Skeletal muscle satellite cell (primary cell): ENCODE results near the gene RSU1.

Experiments
- H3K27me3 ChIP-seq: 2 replicates; pipeline ENCODE4 v1.7.0; 2013; ENCODE audit warnings: low read length; ENCODE audit not compliant: control insufficient read depth, insufficient read depth
- H3K36me3 ChIP-seq: 2 replicates; pipeline ENCODE4 v1.7.0; 2013; ENCODE audit warnings: mild to moderate bottlenecking, control low read depth, low read length; ENCODE audit not compliant: insufficient read depth
- H3K4me1 ChIP-seq: 2 replicates; pipeline ENCODE4 v1.7.0; 2013; ENCODE audit warnings: low read length; ENCODE audit not compliant: control insufficient read depth, insufficient read depth
- H3K4me2 ChIP-seq: 2 replicates; pipeline ENCODE4 v1.7.0; 2013; ENCODE audit warnings: mild to moderate bottlenecking, low read length
- H3K4me3 ChIP-seq: 2 replicates; pipeline ENCODE4 v1.7.0; 2013; ENCODE audit warnings: low read length
- H3K9ac ChIP-seq: 2 replicates; pipeline ENCODE4 v1.7.0; 2013; ENCODE audit warnings: mild to moderate bottlenecking, low read depth, low read length, moderate library complexity
- H3K9me3 ChIP-seq: replicated peaks from 2 replicates; pipeline ENCODE4 v1.7.0; 2013; ENCODE audit warnings: mild to moderate bottlenecking, control low read depth, low read length

Gene RSU1

DNA sequence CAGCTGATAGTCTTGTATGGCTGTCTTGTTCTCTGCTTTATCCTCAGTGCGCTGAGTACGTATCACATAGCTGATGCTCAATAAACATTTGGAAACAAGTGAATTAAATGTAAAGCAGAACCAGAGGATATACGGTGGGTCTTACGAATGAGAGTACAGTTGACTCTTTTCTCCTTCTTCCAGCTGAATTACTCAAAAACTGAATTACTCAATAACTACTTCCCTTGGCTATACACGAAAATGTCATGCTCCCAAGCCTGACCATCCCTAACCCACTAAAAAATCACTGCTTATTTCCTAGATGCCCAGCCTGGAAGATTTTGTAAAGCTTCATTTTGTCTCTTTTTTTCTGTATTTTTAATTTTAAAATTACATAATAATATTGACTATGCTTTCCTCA lies 3.2 kb upstream of the RSU1 start:
- no peak overlapping the region for H3K4me3 ChIP-seq
- no peaks in the 10 kb centered on the region for H3K9me3 ChIP-seq

DNA sequence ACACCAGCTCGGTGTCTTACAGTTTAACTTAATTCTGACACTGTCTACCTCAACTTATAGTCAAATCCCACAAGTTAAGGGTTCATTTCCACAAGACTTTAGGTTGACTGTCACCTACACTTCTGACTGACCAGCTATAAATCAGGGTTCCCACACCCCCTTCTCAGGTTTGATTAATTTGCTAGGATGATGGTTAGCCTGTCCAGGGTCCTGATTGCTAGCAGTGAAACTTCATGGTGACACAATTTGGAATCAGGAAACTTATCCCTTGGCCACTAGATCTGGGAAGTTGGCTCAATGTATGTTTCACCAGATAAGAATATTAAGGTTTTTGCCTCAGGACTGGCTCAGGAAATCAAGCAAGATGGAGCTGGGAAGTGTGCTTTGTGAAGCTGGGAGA lies 2.8 kb upstream of the RSU1 start:
- Histone ChIP-seq H3K4me2 (no peak overlapping the region), H3K9ac (no peak overlapping the region), H3K4me3 (no peak overlapping the region), H3K36me3 (no peaks in the 10 kb centered on the region), H3K9me3 (no peaks in the 10 kb centered on the region), H3K27me3 (no peaks in the 10 kb centered on the region), H3K4me1 (peaks cover 18% of the 10 kb centered on the region)

More for the DNA sequence above, 3.2 kb upstream of the RSU1 start:
- no peaks in the 10 kb centered on the region for H3K27me3 ChIP-seq
- H3K4me2 ChIP-seq = no peak overlapping the region
- peaks cover 18% of the 10 kb centered on the region for H3K4me1 ChIP-seq
- no peak overlapping the region for H3K9ac ChIP-seq
- no peaks in the 10 kb centered on the region for H3K36me3 ChIP-seq

DNA sequence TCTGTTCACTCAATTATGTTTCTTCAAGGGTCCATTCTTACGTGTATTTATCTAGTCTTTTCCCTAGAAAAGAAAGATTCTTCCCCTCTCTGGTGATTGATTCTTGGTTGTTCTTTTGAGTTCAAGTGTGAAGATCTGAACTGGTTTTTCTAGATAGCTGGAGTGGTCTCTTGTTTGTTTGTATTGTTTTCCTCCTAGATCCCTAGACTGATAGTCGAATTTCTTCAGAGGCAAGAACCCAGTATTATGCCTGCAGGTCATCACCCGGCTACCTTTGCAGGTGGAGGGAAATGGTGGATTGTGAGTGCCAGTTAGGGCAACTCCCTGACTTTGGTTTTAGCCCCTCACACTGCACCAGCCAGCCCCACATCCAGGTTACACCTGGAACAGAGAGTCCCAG lies 2.2 kb upstream of the RSU1 start:
- peaks cover 18% of the 10 kb centered on the region for H3K4me1 ChIP-seq

DNA sequence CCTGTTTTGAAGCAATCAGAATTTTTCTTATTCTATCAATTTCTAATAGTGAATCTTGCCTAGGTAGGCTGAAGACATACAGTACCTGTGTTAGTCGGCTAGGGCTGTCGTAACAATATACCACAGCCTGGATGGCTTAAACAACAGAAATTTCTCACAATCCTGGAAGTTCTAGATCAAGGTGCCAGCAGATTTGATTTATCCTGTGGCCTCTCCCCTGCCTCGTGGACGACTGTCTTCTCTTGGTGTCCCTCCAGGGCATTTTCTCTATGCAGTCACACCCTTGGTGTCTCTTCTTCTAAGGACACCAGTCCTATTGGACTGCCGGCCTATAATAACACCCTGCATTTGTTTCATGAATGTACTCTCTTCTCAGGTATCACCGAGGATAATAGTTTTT lies 1.8 kb upstream of the RSU1 start:
- Histone ChIP-seq H3K4me1 (peaks cover 18% of the 10 kb centered on the region), H3K9ac (no peak overlapping the region), H3K27me3 (no peaks in the 10 kb centered on the region), H3K4me2 (no peak overlapping the region), H3K9me3 (no peaks in the 10 kb centered on the region), H3K36me3 (no peaks in the 10 kb centered on the region), H3K4me3 (no peak overlapping the region)

More for the DNA sequence above, 2.2 kb upstream of the RSU1 start:
- Histone ChIP-seq H3K36me3 (no peaks in the 10 kb centered on the region), H3K27me3 (no peaks in the 10 kb centered on the region), H3K4me3 (no peak overlapping the region), H3K9me3 (no peaks in the 10 kb centered on the region), H3K9ac (no peak overlapping the region), H3K4me2 (no peak overlapping the region)

DNA sequence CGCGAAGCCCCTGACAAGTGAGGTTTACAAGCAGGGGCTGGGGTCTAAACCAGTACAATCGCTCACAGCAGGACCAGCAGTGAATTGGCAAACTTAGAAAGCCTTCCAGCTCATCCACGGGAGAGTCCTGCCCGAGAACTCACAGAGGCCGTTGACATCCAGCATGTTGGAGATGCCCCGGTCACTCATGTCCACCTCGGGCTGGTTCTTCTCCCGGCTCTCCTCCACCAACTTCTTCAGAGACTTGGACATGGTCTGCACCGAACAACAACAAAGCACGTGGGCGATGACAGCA lies 447 bp downstream of the RSU1 start:
- H3K4me2 ChIP-seq = peak overlapping the region; percentile 90
- no peaks in the 10 kb centered on the region for H3K27me3 ChIP-seq
- H3K9ac ChIP-seq = peak overlapping the region; percentile 80
- H3K4me3 ChIP-seq = peak overlapping the region; percentile 84
- no peaks in the 10 kb centered on the region for H3K36me3 ChIP-seq
- no peaks in the 10 kb centered on the region for H3K9me3 ChIP-seq
- H3K4me1 ChIP-seq = peaks cover 18% of the 10 kb centered on the region

DNA sequence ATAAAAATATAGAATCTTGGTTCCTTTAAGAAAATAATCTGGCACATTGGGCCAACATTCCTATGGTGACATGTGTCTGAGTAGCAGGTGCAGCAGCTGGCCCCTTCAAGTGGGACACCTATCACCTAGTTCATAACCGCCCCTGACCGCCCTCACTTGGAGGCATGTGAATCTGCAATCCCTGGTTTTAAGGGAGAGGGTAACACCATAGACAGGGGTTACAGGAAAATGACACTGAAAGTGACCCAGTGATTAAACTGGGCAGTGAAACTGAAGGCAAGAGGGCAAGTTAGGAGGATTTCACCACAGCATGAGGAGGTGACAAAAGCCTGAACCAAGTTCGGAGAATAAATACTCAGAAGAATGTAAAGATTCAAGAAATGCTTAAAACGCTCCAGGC lies 1.1 kb downstream of the RSU1 start:
- peak overlapping the region; percentile 80 for H3K9ac ChIP-seq
- peak overlapping the region; percentile 90 for H3K4me2 ChIP-seq
- H3K4me1 ChIP-seq = peaks cover 18% of the 10 kb centered on the region
- no peaks in the 10 kb centered on the region for H3K27me3 ChIP-seq
- peak overlapping the region; percentile 84 for H3K4me3 ChIP-seq
- H3K9me3 ChIP-seq = no peaks in the 10 kb centered on the region
- peaks cover 3% of the 10 kb centered on the region for H3K36me3 ChIP-seq

DNA sequence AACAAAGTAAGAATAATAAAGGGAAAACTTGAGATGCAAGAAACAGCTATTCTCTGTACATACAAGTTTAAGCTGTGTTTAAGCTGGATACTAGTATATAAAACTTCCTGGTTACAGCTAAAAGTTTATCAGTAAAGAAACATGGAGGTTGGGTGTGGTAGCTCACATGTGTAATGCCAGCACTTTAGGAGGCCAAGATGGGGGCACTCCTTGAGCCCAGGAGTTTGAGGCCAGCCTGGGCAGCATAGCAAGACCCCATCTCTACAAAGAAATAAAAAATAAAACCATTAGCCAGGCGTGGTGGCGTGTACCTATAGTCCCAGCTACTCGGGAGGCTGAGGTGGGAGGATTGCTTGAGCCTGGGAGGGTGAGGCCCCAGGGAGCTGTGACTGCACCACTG lies 3.2 kb downstream of the RSU1 start:
- no peaks in the 10 kb centered on the region for H3K9me3 ChIP-seq
- H3K4me3 ChIP-seq = no peak overlapping the region
- H3K27me3 ChIP-seq = no peaks in the 10 kb centered on the region
- H3K4me2 ChIP-seq = no peak overlapping the region
- peaks cover 18% of the 10 kb centered on the region for H3K4me1 ChIP-seq
- H3K9ac ChIP-seq = no peak overlapping the region
- H3K36me3 ChIP-seq = peaks cover 8% of the 10 kb centered on the region

DNA sequence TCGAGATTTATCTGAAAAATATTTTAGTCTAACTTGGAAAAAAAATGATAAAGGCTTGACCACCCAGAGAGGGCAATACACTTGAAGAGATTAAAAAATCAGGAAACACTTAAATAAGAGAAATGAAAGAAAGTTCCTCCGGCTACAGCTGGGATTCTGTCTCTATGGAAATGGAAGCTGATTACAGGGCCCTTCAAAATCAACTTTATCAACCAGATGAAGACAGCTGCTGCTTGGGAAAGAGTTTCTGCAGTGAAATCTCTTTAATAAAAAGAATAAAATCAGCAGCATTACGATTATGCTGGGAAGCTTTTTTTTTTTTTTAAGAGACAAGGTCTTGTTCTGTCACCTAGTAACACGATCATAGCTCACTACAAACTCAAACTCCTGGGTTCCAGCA lies 4.5 kb downstream of the RSU1 start:
- no peak overlapping the region for H3K4me3 ChIP-seq
- no peaks in the 10 kb centered on the region for H3K27me3 ChIP-seq
- peaks cover 8% of the 10 kb centered on the region for H3K36me3 ChIP-seq
- H3K9me3 ChIP-seq = no peaks in the 10 kb centered on the region
- H3K9ac ChIP-seq = no peak overlapping the region
- no peak overlapping the region for H3K4me2 ChIP-seq
- peaks cover 9% of the 10 kb centered on the region for H3K4me1 ChIP-seq

DNA sequence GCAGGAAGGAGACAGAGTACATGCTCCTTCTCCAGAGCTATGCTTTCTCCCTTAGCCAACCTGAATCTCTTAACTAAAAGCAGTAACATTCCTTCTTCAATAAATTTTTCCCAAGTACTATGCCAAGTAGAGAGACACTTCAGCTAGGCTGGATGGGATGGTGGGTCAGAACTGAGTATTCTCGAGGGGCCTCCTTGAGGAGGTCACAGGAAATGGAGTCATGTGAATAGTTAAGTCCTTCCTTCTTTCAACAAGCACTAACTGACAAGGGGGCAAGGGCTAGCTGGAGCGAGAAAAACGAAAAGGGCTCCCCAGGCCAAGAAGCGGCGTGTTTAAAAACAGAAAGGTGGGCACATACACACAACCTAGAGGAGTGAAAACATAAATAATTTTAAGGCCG lies 5.5 kb downstream of the RSU1 start:
- Histone ChIP-seq H3K27me3 (no peaks in the 10 kb centered on the region), H3K4me3 (no peak overlapping the region), H3K9ac (no peak overlapping the region), H3K36me3 (peaks cover 8% of the 10 kb centered on the region), H3K4me1 (peaks cover 9% of the 10 kb centered on the region), H3K4me2 (no peak overlapping the region), H3K9me3 (no peaks in the 10 kb centered on the region)

DNA sequence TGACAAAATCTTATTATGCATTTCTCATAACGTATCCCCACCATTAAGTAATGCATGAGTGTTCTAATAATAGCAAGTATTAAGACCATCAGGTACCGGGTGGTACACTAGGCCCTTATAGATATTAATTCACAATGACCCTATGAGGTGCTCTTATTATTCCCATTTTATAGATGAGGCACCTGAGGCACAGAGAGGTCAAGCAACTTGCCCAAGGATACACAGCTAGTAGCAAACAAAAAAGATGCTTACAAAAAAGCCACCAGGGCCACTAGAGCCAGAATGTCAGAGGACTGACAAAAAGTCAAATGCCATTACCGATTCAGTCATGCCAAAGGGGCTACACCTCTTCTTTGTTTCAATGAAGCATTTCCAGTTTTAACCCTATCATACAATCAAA lies 5.9 kb downstream of the RSU1 start:
- no peak overlapping the region for H3K4me3 ChIP-seq
- no peaks in the 10 kb centered on the region for H3K27me3 ChIP-seq
- H3K4me1 ChIP-seq = peaks cover 9% of the 10 kb centered on the region
- peaks cover 8% of the 10 kb centered on the region for H3K36me3 ChIP-seq
- no peak overlapping the region for H3K4me2 ChIP-seq
- H3K9ac ChIP-seq = no peak overlapping the region
- no peaks in the 10 kb centered on the region for H3K9me3 ChIP-seq

DNA sequence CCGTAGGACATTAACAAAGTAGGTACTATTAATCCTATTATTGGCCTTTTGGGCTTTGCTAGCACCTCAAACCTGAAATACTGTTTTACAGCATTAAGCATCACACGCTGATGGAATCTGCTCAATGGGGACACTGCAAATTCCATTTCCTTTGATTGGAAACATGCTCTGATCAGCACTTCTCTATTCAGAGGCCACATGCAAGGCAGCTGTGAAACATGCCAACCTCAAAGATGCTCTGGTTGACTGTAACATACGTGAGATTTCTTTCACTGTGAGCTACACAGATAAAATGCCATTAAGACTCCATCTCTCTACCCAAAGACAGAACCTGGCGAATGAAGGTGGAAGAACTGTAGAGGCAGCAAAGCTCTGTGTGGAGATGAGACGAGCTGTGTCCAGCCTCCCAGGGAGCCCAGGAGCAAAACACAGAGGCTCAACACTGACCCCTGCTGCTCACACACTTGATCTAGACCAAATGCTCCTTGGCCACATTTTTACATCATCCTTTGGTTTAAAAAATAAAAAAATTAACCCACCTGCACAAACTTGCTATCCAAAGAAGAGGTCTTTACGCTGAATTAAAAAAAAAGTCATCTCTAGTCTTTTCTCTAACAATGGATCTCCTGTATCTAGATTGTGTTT lies 8.0 kb downstream of the RSU1 start:
- H3K4me2 ChIP-seq = no peak overlapping the region
- H3K9me3 ChIP-seq = no peaks in the 10 kb centered on the region
- no peaks in the 10 kb centered on the region for H3K27me3 ChIP-seq
- no peak overlapping the region for H3K4me3 ChIP-seq
- H3K36me3 ChIP-seq = peaks cover 8% of the 10 kb centered on the region
- H3K4me1 ChIP-seq = no peaks in the 10 kb centered on the region
- H3K9ac ChIP-seq = no peak overlapping the region

DNA sequence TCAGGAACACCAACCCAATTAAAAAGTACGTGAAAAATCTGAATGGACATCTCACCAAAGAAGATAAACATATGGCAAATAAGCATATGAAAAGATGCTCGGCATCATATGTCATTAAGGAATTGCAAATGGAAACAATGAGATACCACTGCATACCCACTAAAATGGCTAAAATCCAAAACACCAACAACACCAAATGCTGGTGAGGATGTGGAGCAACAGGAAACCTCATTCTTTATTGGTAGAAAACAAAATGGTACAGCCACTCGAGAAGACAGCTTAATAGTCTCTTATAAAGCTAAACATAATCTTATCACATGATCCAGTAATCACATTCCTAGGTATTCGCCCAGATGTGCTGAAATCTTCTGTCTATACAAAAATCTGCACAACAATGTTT lies 13.1 kb downstream of the RSU1 start:
- H3K27me3 ChIP-seq = no peaks in the 10 kb centered on the region
- H3K4me3 ChIP-seq = no peak overlapping the region
- H3K9ac ChIP-seq = no peak overlapping the region
- H3K4me1 ChIP-seq = no peaks in the 10 kb centered on the region
- no peaks in the 10 kb centered on the region for H3K9me3 ChIP-seq
- no peak overlapping the region for H3K4me2 ChIP-seq
- H3K36me3 ChIP-seq = no peaks in the 10 kb centered on the region
